Prostate gland (tissue), 2 donors: ENCODE measurements around the gene IL18RAP. TPM values are rescaled to one million over a fixed set of nuclear protein-coding genes. Genes with fewer than 3 reads are reported as not detected.

Experiments used
- DNase-seq: peaks from one replicate; pipeline ENCODE4 v3.0.0-alpha.2; 2019; ENCODE audit warnings: low spot score
- H3K27ac ChIP-seq, 2 donors: fragments of 200-600 bp; sonication (generic); 2 replicates each; pipeline ENCODE4 v1.5.1; 2017 to 2019
- H3K27me3 ChIP-seq: fragments of 200-600 bp; sonication (generic); replicated peaks from 2 replicates; pipeline ENCODE4 v1.5.1; 2019; ENCODE audit not compliant: insufficient read depth
- H3K36me3 ChIP-seq, 2 donors: fragments of 200-600 bp; sonication (generic); 1 replicate in 1 of 2; 2 replicates in 1 of 2; pipeline versions ENCODE4 v1.5.1 to v1.8.1; 2017 to 2019
- H3K4me1 ChIP-seq: fragments of 200-600 bp; sonication (generic); replicated peaks from 2 replicates; pipeline ENCODE4 v1.5.1; 2019
- H3K4me3 ChIP-seq, 2 donors: fragments of 200-600 bp; sonication (generic); 2 replicates each; pipeline ENCODE4 v1.5.1; 2017 to 2019
- H3K9me3 ChIP-seq: fragments of 200-600 bp; sonication (generic); 2 replicates; pipeline ENCODE4 v1.5.1; 2017
- CTCF ChIP-seq, 4 experiments: fragments of 200-600 bp in 2 of 4; fragments of 450-650 bp in 2 of 4; sonication (generic) in 2 of 4; IDR thresholded peaks; 1 replicate in 3 of 4; 2 replicates in 1 of 4; pipeline ENCODE4 v1.5.1; 2016 to 2019; ENCODE audit warnings: antibody characterized with exemption in 4 of 4, mild to moderate bottlenecking in 2 of 4, moderate library complexity in 2 of 4
- POLR2A ChIP-seq: fragments of 450-650 bp; IDR thresholded peaks from one replicate; pipeline ENCODE4 v1.6.1; 2016; ENCODE audit warnings: antibody characterized with exemption, mild to moderate bottlenecking
- POLR2AphosphoS5 ChIP-seq: sonication (generic); formaldehyde crosslinking; IDR thresholded peaks from one replicate; pipeline ENCODE4 v1.6.1; 2017; ENCODE audit warnings: antibody characterized with exemption
- WGBS: methylation state at CpG from one replicate; pipeline ENCODE4 v1.1.5; 2018; 5-methylcytosine and 5-hydroxymethylcytosine counted together
- intact Hi-C: fragments of 100-400 bp; cut with DNase I; formaldehyde crosslinking; loops from one replicate; pipeline ENCODE4 v1.14.2; 2022
- total RNA-seq, 2 donors: library from RNA; depleted of rRNA; stranded (reverse); fragments of >200 nt; gene quantifications; one replicate each; pipeline ENCODE4 v1.1.0, GENCODE V29; 2016

IL18RAP gene
- total RNA-seq, result under 1 TPM in 1 of 2 donors, not detected in 1; 0.14 TPM

- H3K36me3 ChIP-seq, result no peaks in the 10 kb centered on the region
- intact Hi-C loops, result no loop called here
- peaks cover 2% of the 10 kb centered on the region for H3K27me3 ChIP-seq
- TF ChIP-seq CTCF (IDR thresholded peaks at IDR 0.05) (no peak), POLR2AphosphoS5 (no peak), POLR2A (no peak)
- WGBS, result 59% methylated on average over 3 of the region's 3 CpGs
- H3K9me3 ChIP-seq, result no peaks in the 10 kb centered on the region
- H3K4me3 ChIP-seq, result no peak within 1 kb of the TSS
- no peak for DNase-seq
- H3K27ac ChIP-seq, result no peak within 1 kb of the TSS
- H3K4me1 ChIP-seq, result no peaks in the 10 kb centered on the region
These were observed at the start of gene IL18RAP for GRCh38 chr2:102422910-102423309. IL18RAP (plus strand) TSS chr2:102423160; CDS start chr2:102423278, 118 bp downstream.

DNA sequence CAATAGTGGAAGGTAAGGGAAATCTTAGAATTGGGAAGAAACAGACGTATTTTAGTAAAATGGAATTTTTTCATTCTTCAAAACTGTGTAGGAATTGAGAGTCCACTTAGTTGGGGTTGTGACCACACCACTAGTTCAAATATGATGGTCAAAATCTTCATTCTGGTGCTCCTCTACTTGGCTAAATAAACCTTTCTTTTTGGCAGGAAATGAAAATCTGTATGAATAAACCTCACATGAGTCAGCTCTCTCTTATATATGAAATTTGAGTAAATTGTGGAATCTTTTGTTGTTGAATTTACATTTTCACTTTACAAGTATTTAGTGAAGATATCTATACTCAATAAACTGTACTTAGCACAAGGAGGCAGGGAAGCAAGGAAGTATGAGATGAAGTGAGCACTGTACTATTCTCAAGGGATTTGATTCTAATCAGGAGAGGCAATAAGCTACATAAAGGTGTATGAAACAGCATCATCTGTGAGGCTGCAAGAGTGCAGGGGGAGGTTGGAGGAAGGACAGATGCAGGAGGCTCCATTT lies 46.8 kb upstream of the IL18RAP start:
- no peaks in the 10 kb centered on the region for H3K36me3 ChIP-seq
- no peaks in the 10 kb centered on the region for H3K4me1 ChIP-seq
- 59% methylated on average over 1 of the region's 1 CpG for WGBS
- peaks cover 3% of the 10 kb centered on the region for H3K27me3 ChIP-seq
- H3K27ac ChIP-seq, result no peak overlapping the region
- intact Hi-C loops, result no loop called here
- no peaks in the 10 kb centered on the region for H3K9me3 ChIP-seq
- H3K4me3 ChIP-seq, result no peak overlapping the region
- TF ChIP-seq POLR2AphosphoS5 (no peak), CTCF (IDR thresholded peaks at IDR 0.05) (no peak), POLR2A (no peak)
- DNase-seq, result no peak

DNA sequence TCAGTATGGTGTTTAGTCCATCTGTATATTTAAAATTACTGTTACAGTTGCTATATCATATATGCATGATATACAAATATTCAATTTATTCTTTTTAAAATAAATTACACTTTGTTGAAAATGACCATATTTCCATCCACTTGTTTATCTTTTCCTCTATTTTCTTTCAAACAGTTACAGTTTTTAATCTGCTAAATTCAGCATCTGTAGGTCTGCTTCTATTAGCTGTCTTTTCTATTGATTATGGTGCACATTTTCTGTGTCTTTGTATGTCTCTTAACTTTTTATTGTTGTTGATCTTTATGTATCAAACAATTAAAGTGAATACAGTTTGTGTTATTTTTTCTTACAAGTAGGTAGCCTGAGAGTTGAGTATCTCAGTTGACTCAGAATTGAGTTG lies 39.2 kb upstream of the IL18RAP start:
- Histone ChIP-seq H3K9me3 (no peaks in the 10 kb centered on the region), H3K36me3 (no peaks in the 10 kb centered on the region), H3K4me1 (no peaks in the 10 kb centered on the region), H3K27ac (no peak overlapping the region), H3K27me3 (no peaks in the 10 kb centered on the region), H3K4me3 (no peak overlapping the region)
- TF ChIP-seq POLR2A, result no peak
- TF ChIP-seq CTCF (IDR thresholded peaks at IDR 0.05), result no peak
- no peak for TF ChIP-seq POLR2AphosphoS5
- intact Hi-C loops, result no loop called here
- DNase-seq, result no peak

DNA sequence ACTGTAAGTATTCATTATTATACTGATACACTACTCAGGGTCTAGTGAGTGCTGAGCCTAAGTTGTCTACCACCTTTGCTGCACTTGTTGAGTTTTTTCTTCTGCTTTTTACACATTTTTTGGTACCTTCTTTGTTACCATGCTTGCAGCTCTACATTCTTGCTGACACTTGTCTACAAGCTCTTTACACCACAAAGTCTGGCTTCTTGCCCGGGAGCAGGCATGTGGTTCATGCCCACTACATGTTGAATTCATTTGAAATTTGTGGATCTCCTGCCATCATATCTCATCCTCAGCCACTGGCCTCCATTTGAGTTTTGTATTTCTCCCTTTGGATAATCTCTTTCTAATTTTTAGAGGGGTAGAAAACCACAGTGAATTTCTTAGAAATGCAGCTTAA lies 37.4 kb upstream of the IL18RAP start:
- Histone ChIP-seq H3K27ac (no peak overlapping the region), H3K27me3 (no peaks in the 10 kb centered on the region), H3K9me3 (no peaks in the 10 kb centered on the region), H3K4me1 (no peaks in the 10 kb centered on the region), H3K4me3 (no peak overlapping the region), H3K36me3 (no peaks in the 10 kb centered on the region)
- TF ChIP-seq POLR2A (no peak), POLR2AphosphoS5 (no peak), CTCF (IDR thresholded peaks at IDR 0.05) (no peak)
- intact Hi-C loops, result no loop called here
- no peak for DNase-seq
- 48% methylated on average over 1 of the region's 1 CpG for WGBS

GRCh38 chr2:102386004-102386403 lies 37.0 kb upstream of the IL18RAP start:
- intact Hi-C loops, result no loop called here
- WGBS, result 77% methylated on average over 3 of the region's 3 CpGs
- no peak for DNase-seq

More at GRCh38 chr2:102386004-102386403, 37.0 kb upstream of the IL18RAP start:
- no peaks in the 10 kb centered on the region for H3K4me1 ChIP-seq
- no peak overlapping the region for H3K4me3 ChIP-seq
- no peaks in the 10 kb centered on the region for H3K36me3 ChIP-seq
- H3K27me3 ChIP-seq, result no peaks in the 10 kb centered on the region
- H3K9me3 ChIP-seq, result no peaks in the 10 kb centered on the region
- no peak overlapping the region for H3K27ac ChIP-seq
- TF ChIP-seq CTCF (IDR thresholded peaks at IDR 0.05), result no peak
- no peak for TF ChIP-seq POLR2AphosphoS5
- TF ChIP-seq POLR2A, result no peak
